ENCODE results near the gene ACTA1. TPM values are rescaled to one million over a fixed set of nuclear protein-coding genes. Genes with fewer than 3 reads are reported as not detected.

ACTA1 gene
- total RNA-seq, result 0.63 and 0.65 TPM in 2 replicates

GRCh38 chr1:229434005-229434640 lies at the start of gene ACTA1:
Gene ACTA1, minus strand, starts transcription at chr1:229434094. Its CDS starts 979 bp downstream, at chr1:229433115.

Other genes starting within 250 kb of the ACTA1 start
- 19.7 and 24.1 TPM in 2 replicates for gene RAB4A, start 163.0 kb downstream of the ACTA1 start, total RNA-seq
- 1.4 and 5.1 TPM in 2 replicates for gene CCSAP, start 91.0 kb downstream of the ACTA1 start, total RNA-seq
- gene NUP133, start 74.2 kb upstream of the ACTA1 start, total RNA-seq, result 41.8 and 72.8 TPM in 2 replicates
- 8.6 and 13.9 TPM in 2 replicates for gene ABCB10, start 124.6 kb upstream of the ACTA1 start, total RNA-seq
- gene TAF5L, start 192.0 kb upstream of the ACTA1 start, total RNA-seq, result 14.3 and 14.7 TPM in 2 replicates
- 9.3 and 11.2 TPM in 2 replicates for gene URB2, start 192.2 kb upstream of the ACTA1 start, total RNA-seq